GM18868 (cell line): Measurements from ENCODE around the gene DHX30.
A peak's percentile ranks its signal among the peaks of the same experiment; 100 is the strongest.
"Not testable (repeated sequence)": the region's sequence is repeated elsewhere in the genome, so short reads cannot be mapped to it uniquely, and the experiment has no call there.

Experiments
- ATAC-seq: cut with Tn5 transposase; IDR thresholded peaks from one replicate; pipeline ENCODE4 v1.9.1; 2021; ENCODE audit warnings: mild to moderate bottlenecking, moderate library complexity; ENCODE audit not compliant: unreplicated experiment

Gene DHX30

GRCh38 chr3:47802734-47803479 is at the start of gene DHX30:
DHX30 (plus strand) TSS chr3:47803138; CDS start chr3:47810684, 7,546 bp downstream.
- peak; percentile 90 for ATAC-seq

- ATAC-seq, result no peak
These were observed 44.5 kb upstream of the DHX30 start for GRCh38 chr3:47758261-47759025.

- not testable (repeated sequence) for ATAC-seq
These were observed 42.7 kb upstream of the DHX30 start for GRCh38 chr3:47760207-47760606.

- no peak for ATAC-seq
These were observed 41.9 kb upstream of the DHX30 start for GRCh38 chr3:47761046-47761445.

- ATAC-seq, result no peak
These were observed 40.7 kb upstream of the DHX30 start for GRCh38 chr3:47762233-47762632.

- no peak for ATAC-seq
These were observed 36.8 kb upstream of the DHX30 start for GRCh38 chr3:47766186-47766585.

DNA sequence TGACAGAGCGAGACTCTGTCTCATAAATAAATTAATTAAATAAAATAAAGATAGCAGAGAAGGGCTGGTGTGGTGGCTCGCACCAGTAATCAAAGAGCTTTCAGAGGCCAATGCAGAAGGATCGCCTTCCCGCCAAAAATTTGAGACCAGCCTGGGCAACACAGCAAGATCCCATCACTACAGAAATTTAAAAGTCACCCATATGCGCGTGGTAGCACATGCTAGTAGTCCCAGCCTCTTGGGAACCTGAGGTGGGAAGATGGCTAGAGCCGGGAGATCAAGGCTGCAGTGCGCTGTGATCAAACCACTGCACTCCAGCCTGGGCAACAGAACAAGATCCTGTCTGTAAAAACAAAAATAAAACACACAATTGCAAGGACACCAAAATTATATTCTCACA is 30.9 kb upstream of the DHX30 start:
- ATAC-seq, result no peak

- no peak for ATAC-seq
These were observed 30.1 kb upstream of the DHX30 start for GRCh38 chr3:47772788-47773187.

GRCh38 chr3:47778746-47779145 is 24.2 kb upstream of the DHX30 start:
- ATAC-seq, result no peak

- peak; percentile 24 for ATAC-seq
These were observed 21.9 kb upstream of the DHX30 start for GRCh38 chr3:47780741-47781684.

DNA sequence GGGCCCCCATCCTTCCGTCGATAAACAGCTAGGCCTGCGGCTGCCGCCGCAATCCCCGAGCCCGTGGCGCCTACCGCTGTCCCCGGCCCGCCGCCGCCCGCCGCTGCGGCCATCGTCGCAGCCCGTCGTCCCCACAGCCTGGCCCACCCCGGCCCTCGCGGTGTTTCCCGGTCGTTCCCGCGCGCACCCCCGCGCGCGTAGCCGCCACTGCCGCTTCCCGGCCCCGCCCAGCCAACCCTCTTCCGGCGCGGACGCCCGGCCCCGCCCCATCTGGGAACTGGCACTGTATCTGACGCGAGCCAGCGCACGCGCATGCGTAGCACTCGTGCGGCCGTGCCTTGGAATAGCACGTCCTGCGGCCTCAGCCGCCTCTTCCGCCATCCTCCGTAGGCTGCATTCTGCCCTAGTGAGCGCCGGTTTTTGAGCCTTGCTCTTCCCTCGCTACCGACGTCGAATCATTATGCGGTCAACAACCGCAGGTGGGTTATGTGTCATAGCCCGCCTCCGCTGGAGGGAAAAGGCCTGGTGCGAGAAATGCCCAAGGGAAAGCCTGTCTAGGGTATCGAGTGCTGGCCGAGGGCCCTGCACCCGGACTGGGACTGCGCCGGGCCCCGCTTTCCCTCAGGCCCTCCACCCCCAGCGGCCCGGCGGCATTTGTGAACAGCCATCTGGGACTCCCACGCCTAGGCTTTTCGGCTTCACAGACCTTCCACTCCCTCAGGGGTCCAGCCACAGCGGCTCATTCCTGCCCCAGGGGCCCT is 21.1 kb upstream of the DHX30 start, which contains the start of gene SMARCC1:
SMARCC1 (minus strand) TSS at position 209 of the 761 bp plus-strand sequence; CDS start at position 113, 96 bp downstream.
- peak; percentile 76 for ATAC-seq

GRCh38 chr3:47782446-47783308 is 20.3 kb upstream of the DHX30 start:
- ATAC-seq, result no peak

DNA sequence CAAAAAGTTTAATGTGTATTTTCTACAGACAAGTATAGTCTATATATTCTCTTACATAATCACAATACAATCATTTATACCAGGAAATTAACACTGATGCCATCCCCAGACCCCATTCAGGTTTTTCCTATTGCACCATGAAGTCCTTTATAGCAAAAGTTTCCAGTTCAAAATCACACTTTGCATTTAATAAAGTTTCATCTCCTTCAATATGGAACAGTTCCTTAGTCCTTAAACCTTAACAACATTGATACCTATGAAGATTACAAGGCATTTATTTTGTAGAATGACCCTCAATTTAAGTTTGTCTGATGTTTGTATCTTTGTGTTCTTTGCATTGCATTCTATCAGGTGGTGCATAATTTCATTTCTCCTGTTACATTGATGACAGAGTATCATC is 19.3 kb upstream of the DHX30 start:
- no peak for ATAC-seq

DNA sequence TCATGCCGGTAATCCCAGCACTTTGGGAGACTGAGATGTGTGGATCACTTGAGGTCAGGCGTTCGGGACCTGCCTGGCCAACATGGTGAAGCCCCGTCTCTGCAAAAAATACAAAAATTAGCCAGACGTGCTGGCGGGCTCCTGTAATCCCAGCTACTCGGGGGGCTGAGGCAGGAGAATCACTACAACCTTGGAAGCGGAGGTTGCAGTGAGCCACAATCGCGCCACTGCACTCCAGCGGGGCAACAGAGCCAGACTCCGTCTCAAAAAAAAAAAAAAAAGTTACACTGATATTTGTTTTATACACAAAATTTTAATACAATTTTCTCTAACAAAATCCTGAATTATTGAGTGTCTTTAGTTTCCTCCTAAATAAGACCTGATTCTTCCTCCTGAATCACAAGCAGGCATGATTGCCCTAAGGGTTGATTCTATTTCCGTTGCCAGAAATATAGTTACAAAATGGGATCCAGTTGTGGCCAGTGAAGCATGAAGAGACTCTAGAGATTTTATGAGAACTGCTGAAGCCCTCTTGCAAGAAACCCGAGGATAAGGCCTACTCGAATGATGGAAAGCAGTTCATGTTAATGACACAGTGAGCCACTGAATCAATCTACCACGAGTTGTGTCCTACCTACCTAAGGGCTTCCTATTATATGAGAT is 11.6 kb upstream of the DHX30 start:
- no peak for ATAC-seq

DNA sequence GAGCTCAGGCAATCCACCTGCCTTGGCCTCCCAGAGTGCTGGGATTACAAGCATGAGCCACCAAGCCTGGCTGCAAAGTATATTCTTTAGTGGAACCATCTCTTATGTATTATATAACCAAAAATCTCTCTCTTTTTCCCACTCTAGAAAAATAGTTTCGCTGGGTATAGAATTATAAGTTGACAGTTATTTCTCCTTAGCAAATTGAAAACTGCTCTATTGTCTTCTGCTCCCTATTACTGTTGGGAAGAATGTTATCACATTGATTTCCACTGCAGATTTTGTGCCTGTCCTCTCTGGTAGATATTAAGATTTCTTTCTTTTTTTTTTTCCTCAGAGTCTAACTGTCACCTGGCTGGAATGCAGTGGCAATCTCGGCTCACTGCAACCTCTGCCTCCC is 10.2 kb upstream of the DHX30 start:
- no peak for ATAC-seq

DNA sequence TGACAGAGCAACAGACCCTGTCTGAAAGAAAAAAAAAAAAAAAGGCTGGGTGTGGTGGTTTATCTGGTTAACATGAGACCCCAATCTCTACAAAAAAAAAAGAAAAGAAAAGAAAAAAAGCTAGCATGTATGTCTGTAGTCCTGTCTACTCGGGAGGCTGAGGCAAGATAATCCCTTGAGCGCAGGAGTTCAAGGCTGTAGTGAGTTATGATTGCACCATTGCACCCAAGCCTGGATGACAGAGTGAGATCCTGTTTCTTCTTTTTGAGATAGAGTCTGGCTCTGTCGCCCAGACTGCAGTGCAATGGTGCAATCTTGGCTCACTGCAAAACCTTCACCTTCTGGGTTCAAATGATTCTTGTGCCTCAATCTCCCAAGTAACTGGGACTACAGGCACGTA is 8.4 kb upstream of the DHX30 start:
- ATAC-seq, result no peak

GRCh38 chr3:47799733-47800132 is 3.2 kb upstream of the DHX30 start:
- ATAC-seq, result no peak

DNA sequence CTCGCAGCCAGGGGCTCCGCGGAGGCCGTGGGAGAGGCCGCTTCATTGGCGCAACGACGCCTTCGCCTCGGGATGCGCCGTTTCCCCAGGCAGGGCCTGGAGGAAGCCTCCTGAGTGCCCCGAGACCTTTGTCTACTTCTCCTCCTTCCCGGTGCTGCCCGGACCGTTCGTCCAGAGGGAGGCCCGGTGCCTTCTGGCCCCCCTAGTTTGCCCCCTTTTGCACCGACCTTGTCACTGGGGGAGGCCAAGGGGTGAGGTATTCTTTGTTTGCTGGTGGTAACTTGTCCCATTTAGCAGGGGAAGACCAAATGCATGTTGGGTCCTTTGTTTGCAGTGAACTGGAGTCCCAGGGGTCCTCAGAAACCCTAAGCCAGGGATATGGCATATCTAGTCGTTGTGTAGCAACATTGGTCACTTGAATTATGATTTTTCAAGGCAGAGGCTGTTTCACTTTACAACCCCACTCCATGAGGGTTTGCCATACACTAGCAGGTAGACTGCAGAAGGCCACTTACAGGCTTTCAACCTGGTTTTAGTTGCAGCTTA is 615 bp downstream of the DHX30 start:
- no peak for ATAC-seq

DNA sequence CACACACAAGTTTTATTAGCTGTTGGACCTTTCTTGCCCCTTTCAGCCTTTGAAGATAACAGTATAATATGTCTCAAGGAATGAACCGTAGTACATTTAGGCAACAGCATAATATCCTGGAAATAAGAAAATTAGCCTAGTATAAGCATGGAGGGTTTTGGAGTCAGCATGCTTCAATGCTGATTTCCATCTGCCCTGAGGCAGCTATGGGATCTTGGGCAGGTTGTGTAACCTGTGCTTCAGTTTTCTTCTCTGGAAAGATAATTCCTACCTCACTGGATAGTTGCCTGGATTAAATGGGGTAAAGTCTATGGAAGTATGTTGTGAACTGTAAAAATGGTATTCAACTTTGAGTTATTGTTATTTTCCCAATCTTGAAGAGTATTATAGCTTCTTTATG is 1.6 kb downstream of the DHX30 start:
- ATAC-seq, result no peak
